Hepatocyte (in vitro differentiated cells): ENCODE results near the gene BCL2L1.

Experiments used
- EZH2 ChIP-seq: fragments of 200-600 bp; sonication (generic); IDR thresholded peaks from 2 replicates; pipeline ENCODE4 v1.6.1; 2016; ENCODE audit warnings: antibody characterized with exemption, mild to moderate bottlenecking, borderline replicate concordance
- EZH2phosphoT487 ChIP-seq: fragments of 200-600 bp; sonication (generic); IDR thresholded peaks from one replicate; pipeline ENCODE4 v1.6.1; 2018; ENCODE audit warnings: antibody characterized with exemption, mild to moderate bottlenecking, low read depth, moderate library complexity; ENCODE audit not compliant: unreplicated experiment, severe bottlenecking
- TF ChIP-seq, protein P1 (sequence below): fragments of 200-600 bp; sonication (generic); IDR thresholded peaks from 2 replicates; pipeline ENCODE4 v1.5.1; 2016; ENCODE audit warnings: antibody characterized with exemption, mild to moderate bottlenecking; ENCODE audit not compliant: poor library complexity

- TF ChIP-seq, protein P1, sequence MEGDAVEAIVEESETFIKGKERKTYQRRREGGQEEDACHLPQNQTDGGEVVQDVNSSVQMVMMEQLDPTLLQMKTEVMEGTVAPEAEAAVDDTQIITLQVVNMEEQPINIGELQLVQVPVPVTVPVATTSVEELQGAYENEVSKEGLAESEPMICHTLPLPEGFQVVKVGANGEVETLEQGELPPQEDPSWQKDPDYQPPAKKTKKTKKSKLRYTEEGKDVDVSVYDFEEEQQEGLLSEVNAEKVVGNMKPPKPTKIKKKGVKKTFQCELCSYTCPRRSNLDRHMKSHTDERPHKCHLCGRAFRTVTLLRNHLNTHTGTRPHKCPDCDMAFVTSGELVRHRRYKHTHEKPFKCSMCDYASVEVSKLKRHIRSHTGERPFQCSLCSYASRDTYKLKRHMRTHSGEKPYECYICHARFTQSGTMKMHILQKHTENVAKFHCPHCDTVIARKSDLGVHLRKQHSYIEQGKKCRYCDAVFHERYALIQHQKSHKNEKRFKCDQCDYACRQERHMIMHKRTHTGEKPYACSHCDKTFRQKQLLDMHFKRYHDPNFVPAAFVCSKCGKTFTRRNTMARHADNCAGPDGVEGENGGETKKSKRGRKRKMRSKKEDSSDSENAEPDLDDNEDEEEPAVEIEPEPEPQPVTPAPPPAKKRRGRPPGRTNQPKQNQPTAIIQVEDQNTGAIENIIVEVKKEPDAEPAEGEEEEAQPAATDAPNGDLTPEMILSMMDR, result no peak
- no peak for TF ChIP-seq EZH2phosphoT487
- no peak for TF ChIP-seq EZH2
Measured at GRCh38 chr20:31620246-31620645, 102.4 kb downstream of the BCL2L1 start.
